Measurements from ENCODE around the gene EFNA3. TPM values are rescaled to one million over a fixed set of nuclear protein-coding genes. Genes with fewer than 3 reads are reported as not detected.

EFNA3 gene
- polyA plus RNA-seq, 1 experiment: 0.56 TPM

DNA sequence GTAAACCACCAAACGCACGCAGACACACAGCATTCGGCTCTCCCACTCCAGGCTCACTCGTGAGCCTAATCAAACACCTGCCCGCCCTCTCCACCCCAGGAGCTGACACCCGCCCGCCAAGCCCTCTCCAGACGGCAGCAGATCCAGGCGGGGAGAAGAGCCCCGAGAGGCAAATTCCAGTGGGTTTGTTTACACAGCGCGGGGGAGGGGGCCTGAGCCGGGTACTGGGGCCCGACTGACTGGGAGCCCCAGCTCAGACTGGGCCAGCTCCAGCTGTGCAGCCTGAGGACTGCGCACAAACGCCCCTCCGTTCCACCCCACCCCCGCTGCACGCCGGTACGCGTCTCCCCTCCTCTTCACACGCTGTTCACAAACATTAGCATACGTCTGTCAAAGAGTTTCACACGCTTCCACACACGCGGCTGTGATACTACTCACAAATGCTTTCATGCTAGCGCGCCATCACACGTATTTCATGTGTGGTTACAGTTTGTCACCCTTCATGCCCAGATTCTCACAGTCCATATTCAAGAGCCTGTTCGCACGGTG lies 48.0 kb downstream of the EFNA3 start:
- TF ChIP-seq, protein P1, sequence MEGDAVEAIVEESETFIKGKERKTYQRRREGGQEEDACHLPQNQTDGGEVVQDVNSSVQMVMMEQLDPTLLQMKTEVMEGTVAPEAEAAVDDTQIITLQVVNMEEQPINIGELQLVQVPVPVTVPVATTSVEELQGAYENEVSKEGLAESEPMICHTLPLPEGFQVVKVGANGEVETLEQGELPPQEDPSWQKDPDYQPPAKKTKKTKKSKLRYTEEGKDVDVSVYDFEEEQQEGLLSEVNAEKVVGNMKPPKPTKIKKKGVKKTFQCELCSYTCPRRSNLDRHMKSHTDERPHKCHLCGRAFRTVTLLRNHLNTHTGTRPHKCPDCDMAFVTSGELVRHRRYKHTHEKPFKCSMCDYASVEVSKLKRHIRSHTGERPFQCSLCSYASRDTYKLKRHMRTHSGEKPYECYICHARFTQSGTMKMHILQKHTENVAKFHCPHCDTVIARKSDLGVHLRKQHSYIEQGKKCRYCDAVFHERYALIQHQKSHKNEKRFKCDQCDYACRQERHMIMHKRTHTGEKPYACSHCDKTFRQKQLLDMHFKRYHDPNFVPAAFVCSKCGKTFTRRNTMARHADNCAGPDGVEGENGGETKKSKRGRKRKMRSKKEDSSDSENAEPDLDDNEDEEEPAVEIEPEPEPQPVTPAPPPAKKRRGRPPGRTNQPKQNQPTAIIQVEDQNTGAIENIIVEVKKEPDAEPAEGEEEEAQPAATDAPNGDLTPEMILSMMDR (IDR thresholded peaks at IDR 0.05; ENCODE audit: low read depth, low read length): no peak
- POLR2A ChIA-PET: no interaction called here
- Histone ChIP-seq H3K4me3 (ENCODE audit: low read depth, low read length) (peak overlapping the region; percentile 59; the same call in 1 of the 2 replicates), H3K27me3 (ENCODE audit: control insufficient read depth, insufficient read depth, low read length) (peaks cover 41% of the 10 kb centered on the region), H3K27ac (ENCODE audit: low read depth, low read length) (no peak overlapping the region), H3K9me3 (ENCODE audit: control insufficient read depth, insufficient read depth, low read length) (no peaks in the 10 kb centered on the region; the same call in 1 of the 2 replicates)
- no peak for DNase-seq (ENCODE audit: low read depth, low spot score)
- CTCF ChIA-PET: interaction anchor here (1.5 to 3.2 kb wide), 2 partner anchors 35 to 41 kb away, joined by 3 to 12 read pairs; no protein-coding TSS in a partner anchor

DNA sequence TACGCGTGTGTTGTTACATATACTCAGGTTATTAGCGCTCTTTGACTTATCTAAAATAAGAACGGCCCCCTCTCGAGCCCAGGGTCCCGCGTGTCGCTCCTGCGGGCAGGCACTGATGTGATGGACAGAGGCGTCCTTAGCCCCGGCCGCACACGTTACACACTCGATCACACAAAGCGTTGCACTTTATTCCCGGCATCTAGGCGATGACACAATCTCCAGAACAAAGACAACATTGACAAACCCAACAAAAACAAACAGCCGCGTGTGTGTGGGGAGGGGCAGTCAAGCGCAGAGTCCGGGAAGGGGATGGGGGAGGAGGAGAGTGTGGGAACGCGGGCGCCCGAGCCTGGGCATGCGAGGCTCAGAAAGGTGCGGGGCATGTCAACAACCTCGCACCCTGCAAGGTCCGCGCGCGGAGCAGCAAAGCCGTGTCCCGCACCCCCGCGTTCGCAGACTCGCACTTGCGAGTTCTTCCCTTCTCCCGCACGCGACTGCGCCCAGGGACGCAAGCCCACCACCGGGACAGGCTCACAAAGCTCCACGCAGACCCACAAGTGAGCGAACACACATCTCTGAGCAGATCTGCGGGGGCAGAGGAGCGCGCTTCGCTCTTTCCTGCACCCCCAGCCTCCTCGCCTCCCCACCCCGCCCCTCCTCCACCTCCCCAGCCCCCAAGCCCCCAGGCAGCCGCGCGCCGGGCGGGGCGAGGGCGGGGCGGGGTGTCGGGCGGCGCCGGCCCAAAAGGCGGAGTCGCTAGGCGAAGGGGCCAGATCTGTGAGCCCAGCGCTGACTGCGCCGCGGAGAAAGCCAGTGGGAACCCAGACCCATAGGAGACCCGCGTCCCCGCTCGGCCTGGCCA lies 48.7 kb downstream of the EFNA3 start, which contains the start of gene EFNA1:
Gene EFNA1, plus strand, starts transcription at position 772 of the 862 bp plus-strand sequence. CDS start 102 bp downstream, outside the sequence.
- ChIA-PET POLR2A (no interaction called here), CTCF (interaction anchor here (3.2 kb wide), 1 partner anchor 36 kb away, joined by 12 read pairs; no protein-coding TSS in a partner anchor)
- H3K27ac ChIP-seq (ENCODE audit: low read depth, low read length): no peak within 1 kb of the TSS
- H3K9me3 ChIP-seq (ENCODE audit: control insufficient read depth, insufficient read depth, low read length): no peaks in the 10 kb centered on the region; the same call in 1 of the 2 replicates
- DNase-seq (ENCODE audit: low read depth, low spot score): no peak
- TF ChIP-seq, protein P1 (IDR thresholded peaks at IDR 0.05; ENCODE audit: low read depth, low read length): no peak
- H3K27me3 ChIP-seq (ENCODE audit: control insufficient read depth, insufficient read depth, low read length): peaks cover 41% of the 10 kb centered on the region
- H3K4me3 ChIP-seq (ENCODE audit: low read depth, low read length): peak within 1 kb of the TSS; percentile 59

DNA sequence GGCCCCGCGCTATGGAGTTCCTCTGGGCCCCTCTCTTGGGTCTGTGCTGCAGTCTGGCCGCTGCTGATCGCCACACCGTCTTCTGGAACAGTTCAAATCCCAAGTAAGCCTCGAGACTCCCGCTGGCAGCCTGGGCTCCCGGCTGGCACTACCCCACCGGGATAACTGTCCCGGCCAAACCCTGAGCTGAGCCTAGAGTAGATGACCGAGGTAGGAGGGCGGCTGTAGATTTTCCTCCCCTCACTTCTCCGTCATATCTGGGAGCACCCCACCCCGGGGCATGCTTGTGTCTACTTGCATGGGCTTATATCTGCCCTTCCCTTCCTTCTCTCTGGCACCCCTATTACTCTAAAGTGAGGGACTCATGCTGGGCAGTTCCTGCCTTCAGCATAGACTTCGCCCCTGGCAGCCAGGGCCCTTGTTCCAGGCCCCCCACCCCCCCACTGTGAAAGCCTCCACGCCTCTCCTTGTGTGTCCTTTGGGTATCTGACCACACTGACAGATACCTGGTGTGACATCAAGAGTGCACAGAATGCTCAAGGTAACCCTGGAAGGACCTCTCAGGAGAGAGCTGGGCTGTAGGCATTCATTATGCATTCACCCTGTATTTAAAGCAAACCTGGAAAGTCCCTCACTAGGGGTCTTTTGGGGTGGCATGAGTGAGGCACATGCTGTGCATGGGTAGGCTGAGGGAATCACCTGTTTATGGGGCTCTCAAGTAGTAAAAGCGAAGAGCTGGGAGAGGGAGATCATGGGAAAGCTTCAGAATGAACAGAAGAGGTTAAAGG lies 49.5 kb downstream of the EFNA3 start:
- H3K27me3 ChIP-seq (ENCODE audit: control insufficient read depth, insufficient read depth, low read length): peaks cover 41% of the 10 kb centered on the region
- no peaks in the 10 kb centered on the region; the same call in 1 of the 2 replicates for H3K9me3 ChIP-seq (ENCODE audit: control insufficient read depth, insufficient read depth, low read length)
- no peak overlapping the region for H3K27ac ChIP-seq (ENCODE audit: low read depth, low read length)
- no peak for DNase-seq (ENCODE audit: low read depth, low spot score)
- POLR2A ChIA-PET: interaction anchor here (0.5 to 0.7 kb wide), 2 partner anchors 12 to 214 kb away, joined by 9 read pairs; partner anchors contain the start of gene DPM3
- H3K4me3 ChIP-seq (ENCODE audit: low read depth, low read length): peak overlapping the region; percentile 57
- CTCF ChIA-PET: interaction anchor here (0.5 to 2.4 kb wide), 4 partner anchors 8 to 66 kb away, joined by 3 to 14 read pairs (median 4); partner anchors contain the start of gene KRTCAP2
- TF ChIP-seq, protein P1 (IDR thresholded peaks at IDR 0.05; ENCODE audit: low read depth, low read length): no peak

DNA sequence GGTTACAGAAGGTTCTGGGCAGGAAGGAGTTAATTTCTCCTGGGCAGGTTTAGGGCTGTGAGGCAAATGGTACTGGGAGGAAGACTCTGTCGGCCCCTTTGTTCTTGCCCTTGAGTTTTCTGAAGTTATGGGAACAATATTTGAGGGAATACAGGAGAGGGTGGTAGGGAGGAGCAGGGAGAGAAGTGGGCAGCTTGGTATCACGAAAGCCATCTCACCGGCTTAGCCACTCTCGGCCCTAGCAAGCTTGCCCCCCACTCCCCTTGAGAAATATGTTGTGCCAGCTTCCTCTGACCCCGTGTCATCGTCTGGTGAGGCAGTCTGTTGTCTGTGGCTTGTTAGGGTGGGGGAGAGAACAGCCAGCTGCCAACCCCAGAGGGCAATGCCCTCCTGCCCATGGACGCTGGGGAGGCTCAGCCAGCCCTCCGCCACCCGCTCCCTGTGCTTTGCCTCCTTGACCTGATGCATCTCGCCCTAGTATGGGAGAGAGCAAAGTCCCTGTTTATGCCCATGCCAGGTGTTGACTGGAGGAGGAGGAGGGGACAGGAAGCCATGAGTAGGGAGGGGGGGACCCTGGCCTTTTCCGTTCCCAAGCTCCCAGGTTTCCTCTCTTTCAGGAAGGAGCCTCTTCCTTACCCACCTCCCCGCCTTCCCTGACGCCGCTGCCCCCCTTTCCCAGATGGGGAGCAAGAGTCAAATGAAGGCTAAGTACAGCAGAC lies 50.3 kb downstream of the EFNA3 start:
- peaks cover 41% of the 10 kb centered on the region for H3K27me3 ChIP-seq (ENCODE audit: control insufficient read depth, insufficient read depth, low read length)
- TF ChIP-seq, protein P1 (IDR thresholded peaks at IDR 0.05; ENCODE audit: low read depth, low read length): no peak
- H3K4me3 ChIP-seq (ENCODE audit: low read depth, low read length): no peak overlapping the region; the same call in 1 of the 2 replicates
- POLR2A ChIA-PET: interaction anchor here (0.5 to 0.7 kb wide), 2 partner anchors 11 to 213 kb away, joined by 9 read pairs; partner anchors contain the start of gene DPM3
- no peak overlapping the region for H3K27ac ChIP-seq (ENCODE audit: low read depth, low read length)
- no peaks in the 10 kb centered on the region; the same call in 1 of the 2 replicates for H3K9me3 ChIP-seq (ENCODE audit: control insufficient read depth, insufficient read depth, low read length)
- CTCF ChIA-PET: interaction anchor here (0.5 to 2.4 kb wide), 6 partner anchors 7 to 65 kb away, joined by 3 to 14 read pairs (median 4); partner anchors contain the start of gene KRTCAP2
- DNase-seq (ENCODE audit: low read depth, low spot score): no peak
